RPMI8226 (cell line): ENCODE data around the gene RPP25.

Experiments used
- DNase-seq: peaks from one replicate; pipeline ENCODE4 v3.0.0-alpha.2; 2015

Gene RPP25

DNA sequence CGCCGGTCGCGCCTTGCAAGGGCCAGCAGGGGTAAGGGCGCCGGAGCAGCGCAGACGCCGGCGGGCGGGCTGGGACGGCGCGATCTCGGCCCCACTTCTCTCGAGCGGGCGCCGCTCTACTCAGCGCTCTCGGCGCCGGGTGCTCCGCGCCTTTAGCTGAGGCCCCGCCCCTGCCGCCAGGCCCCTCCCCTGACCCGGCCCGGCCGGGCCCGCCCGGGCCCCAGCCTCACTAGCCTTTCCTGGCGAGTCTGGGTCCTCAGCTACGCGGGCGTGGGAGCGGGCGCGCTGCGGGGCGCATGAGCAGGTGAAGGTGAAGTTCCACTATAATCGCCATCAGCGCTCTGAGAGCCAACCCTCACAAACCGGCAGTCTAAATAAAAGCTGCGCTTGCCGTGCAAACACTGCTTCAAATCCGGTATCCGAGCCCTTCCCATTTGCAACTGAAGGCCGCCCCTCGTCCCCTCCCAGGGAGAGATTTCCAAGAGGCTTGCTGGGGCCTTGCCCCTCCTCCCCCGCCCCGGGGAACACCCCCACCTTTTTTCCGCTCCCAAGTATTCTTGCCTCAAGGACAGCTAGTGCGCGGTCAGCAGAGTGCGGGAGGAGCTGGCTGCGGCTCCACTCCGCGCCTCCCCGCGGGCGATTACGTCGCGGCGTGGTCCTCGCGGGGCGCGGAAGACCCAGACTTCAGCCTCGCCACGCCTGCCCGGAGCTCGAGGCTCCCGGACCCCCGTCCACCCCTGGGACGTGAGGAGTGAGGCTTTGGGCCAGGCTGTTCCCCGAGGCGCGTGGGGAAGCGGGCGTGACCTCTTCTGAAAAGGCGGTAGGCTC lies at the start of gene RPP25:
Gene RPP25 (minus strand): TSS at position 125 of the 828 bp plus-strand sequence. CDS start 189 bp downstream, outside the sequence.
- peak; percentile 92 for DNase-seq

- no peak for DNase-seq
Observed at GRCh38 chr15:75002398-75002797, 45.8 kb upstream of the RPP25 start.

- no peak for DNase-seq
Observed at GRCh38 chr15:75001310-75001709, 44.7 kb upstream of the RPP25 start.

- no peak for DNase-seq
Observed at GRCh38 chr15:74997543-74997942, 41.0 kb upstream of the RPP25 start.

GRCh38 chr15:74997141-74997540 lies 40.6 kb upstream of the RPP25 start:
- DNase-seq, result no peak

- DNase-seq, result peak; percentile 33
Observed at GRCh38 chr15:74995779-74996765, 39.5 kb upstream of the RPP25 start.

- DNase-seq, result peak; percentile 100
Observed at GRCh38 chr15:74995182-74995778, 38.7 kb upstream of the RPP25 start, which contains the start of gene SCAMP5. Gene SCAMP5, plus strand, starts transcription at chr15:74995563. Its CDS starts 16,277 bp downstream, at chr15:75011840.

GRCh38 chr15:74994685-74995084 lies 38.1 kb upstream of the RPP25 start:
- no peak for DNase-seq

DNA sequence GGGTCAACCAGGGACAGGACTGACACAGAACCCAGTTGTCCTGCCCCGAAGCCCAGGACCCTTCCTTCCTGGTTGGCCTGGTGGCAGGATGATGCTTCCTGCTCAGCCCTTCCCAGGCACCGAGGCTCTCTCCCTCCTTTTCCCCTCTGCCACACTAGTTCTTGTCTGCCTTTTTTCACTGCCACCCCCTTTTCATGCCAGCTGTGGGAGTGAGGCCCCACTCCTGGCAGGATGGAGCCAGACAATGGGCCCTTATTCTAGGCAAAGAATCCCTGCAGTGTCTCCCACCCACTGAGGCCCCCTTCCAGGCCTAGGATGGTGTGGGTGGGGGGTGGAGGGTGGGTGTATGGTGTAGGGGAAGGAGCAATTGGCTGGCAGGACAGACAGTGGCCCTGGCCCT lies 37.7 kb upstream of the RPP25 start:
- no peak for DNase-seq

- no peak for DNase-seq
Observed at GRCh38 chr15:74992619-74993018, 36.0 kb upstream of the RPP25 start.

GRCh38 chr15:74989527-74989926 lies 33.0 kb upstream of the RPP25 start:
- no peak for DNase-seq

DNA sequence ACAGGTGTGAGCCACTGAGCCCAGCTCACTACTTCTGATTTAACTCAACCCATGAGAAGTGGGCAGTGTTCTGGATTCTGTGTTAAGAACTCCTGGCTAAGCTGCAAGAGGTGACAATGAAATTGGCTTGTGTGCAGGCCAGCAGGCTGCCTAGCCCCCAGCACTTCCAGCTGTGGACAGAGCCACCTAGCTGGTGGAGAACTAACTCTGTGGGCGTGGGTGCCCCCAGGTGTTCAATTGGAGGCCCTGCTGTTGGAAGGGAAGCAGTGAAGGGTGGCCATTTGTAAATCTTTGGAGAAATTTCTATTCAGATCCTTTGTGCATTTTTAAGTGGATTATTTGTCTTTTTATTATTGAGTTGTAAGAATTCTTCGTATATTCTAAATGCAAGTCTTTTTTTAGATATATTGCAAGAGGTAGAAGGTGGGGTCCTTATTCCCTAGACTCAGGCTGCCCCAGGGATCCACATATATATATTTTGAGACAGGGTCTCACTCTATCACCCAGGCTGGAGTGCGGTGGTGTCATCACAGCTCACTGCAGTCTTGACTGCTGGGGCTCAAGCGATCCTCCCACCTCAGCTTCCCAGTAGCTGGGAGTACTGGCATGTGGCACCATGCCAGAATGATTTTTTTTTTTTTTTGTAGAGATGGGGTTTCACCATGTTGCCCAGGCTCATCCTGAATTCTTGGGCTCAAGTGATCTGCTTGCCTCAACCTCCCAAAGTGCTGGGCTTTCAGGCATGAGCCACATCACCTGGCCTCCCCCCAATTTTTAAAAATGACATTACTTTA lies 31.6 kb upstream of the RPP25 start:
- peak; percentile 89 for DNase-seq

GRCh38 chr15:74983725-74984231 lies 27.2 kb upstream of the RPP25 start:
- DNase-seq, result peak; percentile 83

GRCh38 chr15:74982183-74982582 lies 25.6 kb upstream of the RPP25 start:
- no peak for DNase-seq

GRCh38 chr15:74978503-74978902 lies 21.9 kb upstream of the RPP25 start:
- DNase-seq, result peak; percentile 40

DNA sequence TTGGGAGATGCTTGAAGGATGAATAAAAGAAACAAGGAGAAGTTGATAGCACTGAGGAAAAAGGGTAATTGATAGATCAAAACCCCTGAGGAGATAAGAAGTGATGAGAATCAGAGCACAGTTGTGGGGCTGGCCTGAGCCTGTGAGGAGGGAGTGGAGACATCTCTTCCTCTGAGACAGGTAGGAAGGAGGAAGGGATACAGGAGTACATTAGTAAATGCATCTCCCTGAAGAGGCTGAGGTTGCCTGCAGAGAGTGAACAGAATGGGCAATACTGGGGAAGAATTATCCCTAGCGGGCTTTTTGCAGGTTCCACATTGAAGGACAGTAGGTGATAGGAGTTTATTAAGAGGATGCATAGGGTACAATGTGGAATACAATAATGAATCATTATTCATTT lies 21.5 kb upstream of the RPP25 start:
- DNase-seq, result no peak

GRCh38 chr15:74977599-74977998 lies 21.0 kb upstream of the RPP25 start:
- no peak for DNase-seq

- no peak for DNase-seq
Observed at GRCh38 chr15:74976159-74976558, 19.6 kb upstream of the RPP25 start.

- no peak for DNase-seq
Observed at GRCh38 chr15:74967670-74968069, 11.1 kb upstream of the RPP25 start.

- peak; percentile 61 for DNase-seq
Observed at GRCh38 chr15:74964794-74965193, 8.2 kb upstream of the RPP25 start.

GRCh38 chr15:74963213-74963612 lies 6.6 kb upstream of the RPP25 start:
- DNase-seq, result no peak

DNA sequence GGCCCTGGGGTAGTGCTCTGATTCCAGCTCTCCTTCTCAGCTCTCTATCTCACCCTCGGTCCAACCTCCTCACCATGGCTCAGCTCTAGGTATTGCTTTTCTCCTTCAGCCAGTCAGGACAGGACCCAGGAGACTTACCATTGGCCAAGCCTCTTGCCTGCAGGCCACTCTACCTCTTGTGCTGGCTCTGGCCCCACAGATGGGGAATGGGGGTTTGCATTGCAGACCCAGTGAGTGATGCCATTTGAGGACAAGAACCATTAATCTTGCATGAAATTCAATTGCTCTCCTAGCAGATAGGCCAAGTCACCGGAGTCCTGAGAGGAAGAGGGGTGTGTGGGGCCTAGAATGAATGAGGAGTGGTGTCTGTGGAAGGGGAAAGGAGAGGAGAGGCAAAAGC lies 6.1 kb upstream of the RPP25 start:
- DNase-seq, result no peak
